ENCODE data around the gene GINS2.

DNA sequence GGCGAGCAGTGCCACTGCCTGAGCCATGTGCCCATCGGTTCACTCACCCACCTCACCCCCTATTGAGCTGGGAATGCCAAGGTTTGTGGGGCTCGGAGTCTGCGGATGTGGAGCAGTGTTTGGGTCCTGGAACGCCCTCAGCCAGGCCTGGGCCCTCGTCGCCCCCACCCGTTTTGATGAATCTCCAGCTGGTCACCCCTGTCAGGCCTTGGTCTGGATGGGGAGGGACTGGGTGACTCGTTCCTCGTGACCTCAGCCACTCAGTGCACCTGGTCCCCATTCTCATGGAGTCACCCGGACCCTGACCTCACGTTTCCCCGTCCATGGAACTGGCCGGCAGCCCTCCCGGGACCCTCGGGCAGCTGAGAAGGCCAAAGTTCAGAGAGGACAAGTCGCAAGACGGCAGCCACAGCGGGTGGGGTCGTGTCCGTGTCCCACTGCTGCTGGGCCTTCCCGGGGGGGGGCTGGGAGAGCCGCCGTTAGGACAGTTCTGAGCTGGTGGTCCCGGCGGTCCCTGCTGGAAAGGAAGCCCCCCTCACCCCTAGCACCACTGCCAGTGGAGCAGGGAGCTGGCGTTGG is 52.4 kb downstream of the GINS2 start:
- TF ChIP-seq, protein P1, sequence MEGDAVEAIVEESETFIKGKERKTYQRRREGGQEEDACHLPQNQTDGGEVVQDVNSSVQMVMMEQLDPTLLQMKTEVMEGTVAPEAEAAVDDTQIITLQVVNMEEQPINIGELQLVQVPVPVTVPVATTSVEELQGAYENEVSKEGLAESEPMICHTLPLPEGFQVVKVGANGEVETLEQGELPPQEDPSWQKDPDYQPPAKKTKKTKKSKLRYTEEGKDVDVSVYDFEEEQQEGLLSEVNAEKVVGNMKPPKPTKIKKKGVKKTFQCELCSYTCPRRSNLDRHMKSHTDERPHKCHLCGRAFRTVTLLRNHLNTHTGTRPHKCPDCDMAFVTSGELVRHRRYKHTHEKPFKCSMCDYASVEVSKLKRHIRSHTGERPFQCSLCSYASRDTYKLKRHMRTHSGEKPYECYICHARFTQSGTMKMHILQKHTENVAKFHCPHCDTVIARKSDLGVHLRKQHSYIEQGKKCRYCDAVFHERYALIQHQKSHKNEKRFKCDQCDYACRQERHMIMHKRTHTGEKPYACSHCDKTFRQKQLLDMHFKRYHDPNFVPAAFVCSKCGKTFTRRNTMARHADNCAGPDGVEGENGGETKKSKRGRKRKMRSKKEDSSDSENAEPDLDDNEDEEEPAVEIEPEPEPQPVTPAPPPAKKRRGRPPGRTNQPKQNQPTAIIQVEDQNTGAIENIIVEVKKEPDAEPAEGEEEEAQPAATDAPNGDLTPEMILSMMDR (conservative IDR thresholded peaks at IDR 0.05; ENCODE audit: low read length): no peak
- no peak for TF ChIP-seq EZH2phosphoT487 (IDR thresholded peaks at IDR 0.05; ENCODE audit: borderline replicate concordance)
